ENCODE measurements around the gene COL4A5. TPM values are rescaled to one million over a fixed set of nuclear protein-coding genes. Genes with fewer than 3 reads are reported as not detected.
A peak's percentile ranks its signal among the peaks of the same experiment; 100 is the strongest.
"Not testable (repeated sequence)": the region's sequence is repeated elsewhere in the genome, so short reads cannot be mapped to it uniquely, and the experiment has no call there.

Gene COL4A5
- total RNA-seq (2014; rRNA removed; shearing (Covaris generic)) = 26.0 and 39.4 TPM in 2 replicates

DNA sequence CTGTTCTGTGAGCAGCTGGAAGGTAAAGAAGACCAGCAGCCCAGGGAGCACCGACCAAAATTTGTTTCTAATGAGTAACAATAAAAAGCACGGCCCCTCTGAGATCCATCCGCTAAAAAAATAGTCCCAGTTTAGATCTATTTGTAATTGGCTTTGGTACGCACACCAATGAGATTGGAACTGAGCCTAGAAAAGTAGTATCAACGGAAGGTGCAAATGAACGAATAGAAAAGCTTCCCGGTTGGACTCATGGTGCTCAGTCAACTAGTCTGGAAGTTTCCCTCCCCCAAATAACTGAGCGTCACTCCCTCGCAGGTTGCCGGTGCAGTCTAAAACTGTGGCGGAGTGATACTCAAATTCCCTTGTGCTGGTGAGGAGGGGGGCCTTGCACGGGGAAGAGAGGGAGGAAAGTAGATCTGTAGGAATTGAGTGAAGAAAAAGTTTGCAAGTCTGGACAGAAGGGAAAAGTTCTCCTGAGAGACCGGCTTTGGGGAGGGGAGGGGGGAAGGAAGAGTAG lies at the start of gene COL4A5:
COL4A5 (plus strand) TSS at position 413 of the 517 bp plus-strand sequence. CDS start 288 bp downstream, outside the sequence.
- DNase-seq (ENCODE audit: low spot score) = peak; percentile 87

DNA sequence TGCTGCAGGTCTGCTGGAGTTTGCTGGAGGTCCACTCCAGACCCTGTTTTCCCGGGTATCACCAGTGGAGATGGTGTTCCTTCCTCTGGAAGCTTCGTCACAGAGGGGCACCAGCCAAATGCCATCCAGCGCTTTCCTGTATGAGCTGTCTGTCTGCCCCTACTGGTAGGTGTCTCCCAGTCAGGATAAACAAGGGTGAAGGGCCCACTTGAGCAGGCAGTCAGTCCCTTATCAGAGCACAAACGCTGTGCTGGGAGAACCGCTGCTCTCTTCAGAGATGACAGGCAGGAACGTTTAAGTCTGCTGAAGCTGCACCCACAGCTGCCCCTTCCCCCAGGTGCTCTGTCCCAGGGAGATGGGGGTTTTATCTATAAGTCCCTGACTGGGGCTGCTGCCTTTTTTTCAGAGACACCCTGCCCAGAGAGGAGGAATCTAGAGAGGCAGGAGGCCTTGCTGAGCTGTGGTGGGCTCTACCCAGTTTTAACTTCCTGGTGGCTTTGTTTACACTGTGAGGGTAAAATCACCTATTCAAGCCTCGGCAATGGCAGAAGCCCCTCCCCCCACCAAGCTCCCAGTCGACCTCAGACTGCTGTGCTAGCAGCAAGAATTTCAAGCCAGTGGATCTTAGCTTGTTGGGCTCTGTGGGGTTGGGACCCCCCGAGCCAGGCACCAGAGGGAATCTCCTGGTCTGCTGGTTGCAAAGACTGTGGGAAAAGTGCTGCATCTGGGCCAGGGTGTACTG lies 48.5 kb upstream of the COL4A5 start:
- DNase-seq (ENCODE audit: low spot score) = not testable (repeated sequence)

- peak; percentile 11 for DNase-seq (ENCODE audit: low spot score)
Observed at GRCh38 chrX:108396188-108396891, 43.3 kb upstream of the COL4A5 start.

GRCh38 chrX:108396986-108397385 lies 42.7 kb upstream of the COL4A5 start:
- no peak for DNase-seq (ENCODE audit: low spot score)

DNA sequence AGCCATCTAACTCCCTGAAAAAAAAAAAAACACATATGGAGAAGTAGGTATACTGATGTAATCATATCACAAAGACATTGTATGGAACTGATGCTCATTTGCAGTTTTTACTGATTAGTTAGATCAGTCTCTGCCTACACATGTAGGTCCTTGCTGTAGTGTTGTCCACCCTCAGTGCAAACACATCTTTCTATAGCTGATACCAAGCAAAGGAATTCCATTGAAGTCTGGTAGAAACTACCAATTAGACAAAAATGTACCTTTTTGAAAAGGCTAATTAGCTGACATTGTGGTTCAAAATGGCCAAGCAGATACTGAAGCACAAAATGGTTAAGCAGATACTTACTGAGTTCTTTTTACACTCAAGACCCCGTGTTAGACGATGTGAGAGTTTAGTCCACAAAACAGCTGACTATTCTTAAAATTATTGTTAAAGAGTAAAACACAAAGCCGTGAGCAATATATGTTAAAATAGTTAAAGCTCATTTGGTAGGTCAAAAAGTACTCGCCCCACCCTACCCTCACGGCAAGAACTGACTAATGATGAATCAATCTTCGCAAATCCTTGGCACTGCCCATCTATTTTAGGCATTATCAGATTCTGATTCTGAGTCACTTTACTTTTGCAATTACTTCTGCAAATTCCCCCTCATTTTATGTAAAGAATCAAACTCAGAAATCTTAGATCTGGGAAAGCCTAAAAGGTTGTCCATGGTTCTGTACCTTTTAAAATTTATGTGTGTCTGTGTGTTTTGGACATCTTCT lies 41.8 kb upstream of the COL4A5 start:
- no peak for DNase-seq (ENCODE audit: low spot score)

- DNase-seq (ENCODE audit: low spot score) = no peak
Observed at GRCh38 chrX:108399418-108400165, 40.0 kb upstream of the COL4A5 start.

DNA sequence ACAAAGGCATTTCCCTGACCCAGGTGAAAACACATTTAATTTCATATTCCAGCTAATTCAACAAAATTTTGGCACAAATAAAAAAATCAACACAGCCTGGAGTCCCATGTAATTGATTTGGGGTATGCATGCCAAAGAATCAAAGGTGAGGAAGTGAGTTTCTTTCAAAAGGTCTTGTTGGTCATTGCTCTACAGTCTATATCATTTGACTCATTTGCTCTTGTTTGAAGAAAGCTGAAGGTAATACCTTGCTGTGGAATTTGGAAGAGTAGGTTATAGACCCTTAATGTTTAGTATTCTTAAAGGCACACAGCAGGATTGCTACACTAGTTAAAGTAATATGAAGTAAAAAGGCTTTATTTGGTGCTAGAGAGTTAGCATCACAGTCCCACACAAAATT lies 26.9 kb upstream of the COL4A5 start:
- no peak for DNase-seq (ENCODE audit: low spot score)

GRCh38 chrX:108415146-108415545 lies 24.5 kb upstream of the COL4A5 start:
- DNase-seq (ENCODE audit: low spot score) = no peak

DNA sequence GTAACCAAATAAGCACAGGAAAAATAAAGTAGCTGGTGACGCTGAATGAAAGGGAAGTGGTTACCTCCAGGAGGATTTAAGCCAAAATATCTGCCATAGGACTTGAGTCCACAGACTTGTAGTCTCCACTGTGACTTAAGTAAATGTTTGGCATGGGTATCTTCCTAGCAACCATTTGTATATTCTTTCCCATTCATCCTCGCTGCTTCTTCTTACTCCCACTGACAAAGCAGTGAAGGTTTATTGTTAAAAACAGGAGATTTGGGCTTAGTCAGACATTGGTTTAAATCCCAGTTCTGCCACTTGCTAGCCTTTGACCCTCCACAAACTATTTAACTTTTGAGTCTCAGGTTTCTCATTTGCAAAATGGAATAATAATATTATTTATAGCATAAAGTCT lies 23.7 kb upstream of the COL4A5 start:
- DNase-seq (ENCODE audit: low spot score) = no peak

DNA sequence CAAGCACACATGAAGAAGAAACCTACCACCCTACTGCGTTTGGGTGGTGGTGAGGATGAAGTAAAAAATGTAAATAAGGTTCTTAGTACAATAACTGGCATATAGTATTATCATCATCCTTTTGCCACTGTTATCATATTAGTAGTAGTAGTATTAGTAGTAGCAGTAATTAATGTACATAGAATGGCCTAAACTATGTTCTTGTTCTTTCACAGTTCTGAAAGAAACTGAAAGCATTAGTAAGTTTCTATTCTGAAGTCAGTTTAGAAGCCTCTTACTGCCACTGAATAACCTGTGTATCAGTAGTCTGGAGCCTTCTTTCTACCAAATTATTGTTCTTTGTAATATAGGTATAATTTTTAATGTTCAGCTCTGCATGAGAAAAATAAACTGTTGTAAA lies 22.4 kb upstream of the COL4A5 start:
- no peak for DNase-seq (ENCODE audit: low spot score)

GRCh38 chrX:108419401-108419800 lies 20.2 kb upstream of the COL4A5 start:
- no peak for DNase-seq (ENCODE audit: low spot score)

DNA sequence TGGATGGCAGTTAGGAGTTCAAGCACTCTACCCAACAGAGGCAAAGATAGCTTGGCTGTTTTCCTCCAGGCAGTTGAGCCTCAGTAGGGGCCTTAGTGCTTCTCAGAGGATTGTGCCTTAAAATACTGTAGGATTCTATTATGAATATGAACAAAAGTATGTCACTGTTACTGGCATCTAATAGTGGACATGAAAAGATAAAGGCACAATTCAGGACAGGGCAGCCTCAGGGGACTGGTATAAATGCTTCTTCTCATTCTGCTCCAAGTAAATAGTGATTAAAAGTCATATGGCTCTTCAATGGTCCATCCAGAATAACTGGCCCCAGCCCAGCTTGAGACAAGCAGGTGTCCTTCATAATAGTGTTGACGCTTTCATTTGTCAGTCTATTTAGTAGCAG lies 19.2 kb upstream of the COL4A5 start:
- no peak for DNase-seq (ENCODE audit: low spot score)

- no peak for DNase-seq (ENCODE audit: low spot score)
Observed at GRCh38 chrX:108426262-108426661, 13.4 kb upstream of the COL4A5 start.

DNA sequence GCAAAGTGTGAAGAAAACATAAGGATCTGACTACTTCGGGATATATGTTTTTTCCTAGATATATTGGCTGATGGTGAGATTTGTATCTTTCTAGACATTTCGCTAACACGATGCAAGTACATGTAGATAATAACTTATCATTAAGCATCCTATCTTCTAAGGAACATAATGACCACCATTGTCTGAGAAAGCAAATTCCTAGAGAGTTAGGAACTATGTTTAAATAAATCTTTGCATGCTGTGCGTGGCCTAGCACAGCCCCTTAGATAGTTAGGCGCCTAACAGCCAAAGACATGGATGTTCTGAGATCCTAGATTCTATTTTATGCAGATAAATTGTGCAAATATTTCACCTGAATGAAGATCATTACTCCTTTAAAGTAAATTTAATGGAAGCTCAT lies 4.4 kb upstream of the COL4A5 start:
- no peak for DNase-seq (ENCODE audit: low spot score)

DNA sequence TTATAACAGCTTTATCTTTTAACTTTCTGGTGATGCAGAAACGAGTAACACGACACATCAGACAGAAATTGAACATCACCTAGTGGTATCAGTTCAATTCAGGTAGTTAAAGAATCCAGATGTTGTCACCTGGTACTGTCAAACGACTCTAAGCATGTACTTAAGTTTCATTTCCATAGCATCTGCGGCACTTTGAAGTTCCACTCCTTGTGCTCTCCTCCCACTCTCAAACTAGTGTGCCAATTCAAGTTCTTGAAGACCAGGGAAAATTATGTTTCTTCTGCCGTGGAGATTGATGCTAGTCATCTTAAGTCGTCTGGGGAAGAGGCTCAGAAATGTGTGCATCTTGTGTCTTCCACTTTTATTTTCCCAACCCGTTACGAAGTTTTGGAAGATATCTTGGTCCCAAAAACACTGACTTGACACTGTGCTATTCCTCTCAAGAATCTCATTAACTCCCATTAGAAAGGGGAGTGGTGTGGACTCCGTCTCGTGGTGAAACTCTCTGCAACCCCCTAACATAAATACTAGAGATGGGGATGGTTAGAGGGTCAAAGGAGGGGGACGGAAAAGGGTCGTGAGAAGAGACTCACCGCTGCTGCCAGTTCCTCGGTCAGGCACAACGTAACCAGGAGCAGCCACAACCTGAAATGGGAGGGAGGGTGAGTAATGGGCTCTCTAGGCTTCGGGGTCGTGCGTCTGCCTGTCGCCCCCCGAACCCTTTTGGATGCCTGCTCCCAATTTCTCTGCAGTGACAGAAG lies 2.1 kb upstream of the COL4A5 start:
- no peak for DNase-seq (ENCODE audit: low spot score)

- no peak for DNase-seq (ENCODE audit: low spot score)
Observed at GRCh38 chrX:108438110-108438623, 1.5 kb upstream of the COL4A5 start, which contains the start of gene COL4A6. Gene COL4A6 (minus strand): TSS chrX:108438422. CDS start chrX:108438196, 226 bp downstream.

DNA sequence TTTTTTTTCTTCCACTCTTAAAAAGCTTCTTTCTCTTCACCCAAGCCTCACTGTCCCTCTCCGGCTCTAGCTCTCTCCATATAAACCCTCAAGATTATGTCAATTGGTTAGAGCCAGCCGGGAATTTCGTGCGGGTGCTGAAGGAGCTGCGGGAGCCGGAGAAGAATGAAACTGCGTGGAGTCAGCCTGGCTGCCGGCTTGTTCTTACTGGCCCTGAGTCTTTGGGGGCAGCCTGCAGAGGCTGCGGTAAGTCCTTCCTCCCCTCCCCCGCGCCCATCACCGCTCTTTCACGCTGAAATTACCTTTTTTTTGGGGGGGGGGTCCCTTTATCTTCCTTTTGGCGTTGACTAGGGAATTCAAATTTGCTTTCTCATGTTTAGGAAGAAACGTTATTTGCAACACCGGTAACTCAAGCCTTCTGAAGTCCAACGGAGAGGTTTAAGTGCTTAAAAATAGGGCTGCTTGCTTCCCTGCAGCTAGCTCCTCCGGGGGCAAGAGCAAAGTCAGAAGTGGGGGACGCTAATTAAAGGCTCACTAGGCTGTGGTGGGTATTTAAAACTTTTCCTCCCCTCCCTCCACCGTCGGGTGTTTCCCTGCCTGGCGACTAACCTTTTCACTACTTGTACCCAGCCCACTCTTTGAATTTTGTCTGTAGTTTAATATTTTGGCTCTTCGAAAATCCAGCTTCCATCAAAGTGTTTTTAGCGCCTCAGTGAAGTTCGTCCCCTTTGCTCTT lies 491 bp downstream of the COL4A5 start:
- DNase-seq (ENCODE audit: low spot score) = peak; percentile 4

GRCh38 chrX:108442901-108443464 lies 3.3 kb downstream of the COL4A5 start:
- DNase-seq (ENCODE audit: low spot score) = no peak

- DNase-seq (ENCODE audit: low spot score) = peak; percentile 80
Observed at GRCh38 chrX:108447303-108447702, 7.7 kb downstream of the COL4A5 start.

Measured in H4 (cell line).